Measurements from ENCODE around the gene OR10A7. TPM values are rescaled to one million over a fixed set of nuclear protein-coding genes. Genes with fewer than 3 reads are reported as not detected.

Gene OR10A7
- total RNA-seq, 2 donors from 2014 or later: not detected

- TF ChIP-seq CTCF (IDR thresholded peaks at IDR 0.05): peak; percentile 67
- peak; percentile 63 for DNase-seq
- H3K27ac ChIP-seq: no peak overlapping the region
- H3K27me3 ChIP-seq: no peaks in the 10 kb centered on the region
- no peak overlapping the region for H3K9ac ChIP-seq (ENCODE audit: low read depth in 2 of 2, low read length in 2 of 2)
- H3K4me3 ChIP-seq: no peak overlapping the region
- no peaks in the 10 kb centered on the region for H3K36me3 ChIP-seq
- intact Hi-C loops (cut with DNase I): no loop called here
- no peaks in the 10 kb centered on the region for H3K9me3 ChIP-seq
- H3K4me1 ChIP-seq: no peaks in the 10 kb centered on the region
These were observed 31.8 kb upstream of the OR10A7 start for GRCh38 chr12:55188974-55189556.

- Histone ChIP-seq H3K9me3 (no peaks in the 10 kb centered on the region), H3K27me3 (no peaks in the 10 kb centered on the region), H3K27ac (no peak overlapping the region), H3K4me3 (no peak overlapping the region), H3K4me1 (no peaks in the 10 kb centered on the region), H3K9ac (ENCODE audit: low read depth in 2 of 2, low read length in 2 of 2) (no peak overlapping the region), H3K36me3 (no peaks in the 10 kb centered on the region)
- TF ChIP-seq CTCF (IDR thresholded peaks at IDR 0.05): no peak
- no peak for DNase-seq
- intact Hi-C loops (cut with DNase I): no loop called here
These were observed 26.4 kb upstream of the OR10A7 start for GRCh38 chr12:55194382-55194781.

GRCh38 chr12:55226523-55226922 lies 5.7 kb downstream of the OR10A7 start:
- no peak for TF ChIP-seq CTCF (IDR thresholded peaks at IDR 0.05)
- no peaks in the 10 kb centered on the region for H3K27me3 ChIP-seq
- DNase-seq: no peak
- H3K9me3 ChIP-seq: no peaks in the 10 kb centered on the region
- no peak overlapping the region for H3K4me3 ChIP-seq
- no peaks in the 10 kb centered on the region for H3K4me1 ChIP-seq
- H3K9ac ChIP-seq (ENCODE audit: low read depth in 2 of 2, low read length in 2 of 2): no peak overlapping the region
- intact Hi-C loops (cut with DNase I): no loop called here
- no peaks in the 10 kb centered on the region for H3K36me3 ChIP-seq
- no peak overlapping the region for H3K27ac ChIP-seq

- intact Hi-C loops (cut with DNase I): no loop called here
- Histone ChIP-seq H3K9ac (ENCODE audit: low read depth in 2 of 2, low read length in 2 of 2) (no peak overlapping the region), H3K9me3 (no peaks in the 10 kb centered on the region), H3K36me3 (no peaks in the 10 kb centered on the region), H3K4me1 (no peaks in the 10 kb centered on the region), H3K27ac (no peak overlapping the region), H3K4me3 (no peak overlapping the region), H3K27me3 (no peaks in the 10 kb centered on the region)
- no peak for DNase-seq
- no peak for TF ChIP-seq CTCF (IDR thresholded peaks at IDR 0.05)
These were observed 6.8 kb downstream of the OR10A7 start for GRCh38 chr12:55227643-55228042.

- no peak within 1 kb of the TSS for H3K9ac ChIP-seq (ENCODE audit: low read depth in 2 of 2, low read length in 2 of 2)
- H3K4me3 ChIP-seq: no peak within 1 kb of the TSS
- no peak within 1 kb of the TSS for H3K27ac ChIP-seq
- no peaks in the 10 kb centered on the region for H3K4me1 ChIP-seq
- no peaks in the 10 kb centered on the region for H3K36me3 ChIP-seq
- no peaks in the 10 kb centered on the region for H3K27me3 ChIP-seq
- no peaks in the 10 kb centered on the region for H3K9me3 ChIP-seq
- DNase-seq: no peak
- intact Hi-C loops (cut with DNase I): no loop called here
- no peak for TF ChIP-seq CTCF (IDR thresholded peaks at IDR 0.05)
These were observed 23.5 kb downstream of the OR10A7 start, which contains the start of gene OR6C74 for GRCh38 chr12:55244309-55244708. Gene OR6C74 (plus strand): TSS chr12:55244609. CDS start chr12:55247288, 2,679 bp downstream.

Data from colonic mucosa (tissue), 4 donors.